ENCODE data around the gene SLC7A9.

DNA sequence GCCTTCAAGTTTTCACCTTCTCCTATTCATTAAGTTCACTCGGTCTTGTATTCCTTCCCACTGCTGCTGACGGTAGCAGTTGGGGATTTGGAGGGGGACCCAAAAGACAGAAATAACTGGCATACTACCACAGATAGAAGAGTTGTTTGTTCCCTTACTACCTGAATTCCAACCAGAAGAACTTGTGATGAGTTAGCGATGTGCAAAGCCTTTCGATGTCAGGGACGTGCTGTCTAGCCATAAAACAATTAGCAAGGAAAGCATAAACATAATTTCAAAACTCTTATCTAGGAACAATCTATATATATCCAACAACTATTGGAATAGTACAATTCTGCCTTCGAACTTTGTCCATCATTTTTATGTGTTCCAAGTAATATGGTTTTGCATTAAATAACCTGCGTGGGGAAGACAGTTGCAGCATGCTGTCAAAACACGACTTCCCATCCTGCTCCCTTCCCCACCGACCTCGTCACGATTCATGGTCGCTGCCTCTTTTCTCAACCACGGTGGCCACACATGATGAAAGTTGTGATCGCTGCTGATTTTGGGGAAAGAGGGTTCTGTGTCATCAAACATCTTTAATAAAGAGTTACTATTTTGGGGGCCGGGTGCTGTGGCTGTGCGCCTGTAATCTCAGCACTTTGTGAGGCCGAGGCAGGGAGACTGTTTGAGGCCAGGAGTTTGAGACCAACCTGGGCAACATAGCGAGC, 3.8 kb upstream of the SLC7A9 start:
- TF ChIP-seq, protein P1, sequence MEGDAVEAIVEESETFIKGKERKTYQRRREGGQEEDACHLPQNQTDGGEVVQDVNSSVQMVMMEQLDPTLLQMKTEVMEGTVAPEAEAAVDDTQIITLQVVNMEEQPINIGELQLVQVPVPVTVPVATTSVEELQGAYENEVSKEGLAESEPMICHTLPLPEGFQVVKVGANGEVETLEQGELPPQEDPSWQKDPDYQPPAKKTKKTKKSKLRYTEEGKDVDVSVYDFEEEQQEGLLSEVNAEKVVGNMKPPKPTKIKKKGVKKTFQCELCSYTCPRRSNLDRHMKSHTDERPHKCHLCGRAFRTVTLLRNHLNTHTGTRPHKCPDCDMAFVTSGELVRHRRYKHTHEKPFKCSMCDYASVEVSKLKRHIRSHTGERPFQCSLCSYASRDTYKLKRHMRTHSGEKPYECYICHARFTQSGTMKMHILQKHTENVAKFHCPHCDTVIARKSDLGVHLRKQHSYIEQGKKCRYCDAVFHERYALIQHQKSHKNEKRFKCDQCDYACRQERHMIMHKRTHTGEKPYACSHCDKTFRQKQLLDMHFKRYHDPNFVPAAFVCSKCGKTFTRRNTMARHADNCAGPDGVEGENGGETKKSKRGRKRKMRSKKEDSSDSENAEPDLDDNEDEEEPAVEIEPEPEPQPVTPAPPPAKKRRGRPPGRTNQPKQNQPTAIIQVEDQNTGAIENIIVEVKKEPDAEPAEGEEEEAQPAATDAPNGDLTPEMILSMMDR (conservative IDR thresholded peaks at IDR 0.05; ENCODE audit: low read length), result no peak
- no peak for TF ChIP-seq EZH2phosphoT487 (IDR thresholded peaks at IDR 0.05; ENCODE audit: borderline replicate concordance, low read depth, low read length)
